Ammon's horn (tissue), 1 donor: ENCODE measurements around the gene PNPLA7.
"Not testable (repeated sequence)": the region's sequence is repeated elsewhere in the genome, so short reads cannot be mapped to it uniquely, and the experiment has no call there.

Experiments
- DNase-seq: peaks from one replicate; pipeline ENCODE4 v3.0.0-alpha.2; 2016; ENCODE audit warnings: low spot score

The PNPLA7 gene

DNA sequence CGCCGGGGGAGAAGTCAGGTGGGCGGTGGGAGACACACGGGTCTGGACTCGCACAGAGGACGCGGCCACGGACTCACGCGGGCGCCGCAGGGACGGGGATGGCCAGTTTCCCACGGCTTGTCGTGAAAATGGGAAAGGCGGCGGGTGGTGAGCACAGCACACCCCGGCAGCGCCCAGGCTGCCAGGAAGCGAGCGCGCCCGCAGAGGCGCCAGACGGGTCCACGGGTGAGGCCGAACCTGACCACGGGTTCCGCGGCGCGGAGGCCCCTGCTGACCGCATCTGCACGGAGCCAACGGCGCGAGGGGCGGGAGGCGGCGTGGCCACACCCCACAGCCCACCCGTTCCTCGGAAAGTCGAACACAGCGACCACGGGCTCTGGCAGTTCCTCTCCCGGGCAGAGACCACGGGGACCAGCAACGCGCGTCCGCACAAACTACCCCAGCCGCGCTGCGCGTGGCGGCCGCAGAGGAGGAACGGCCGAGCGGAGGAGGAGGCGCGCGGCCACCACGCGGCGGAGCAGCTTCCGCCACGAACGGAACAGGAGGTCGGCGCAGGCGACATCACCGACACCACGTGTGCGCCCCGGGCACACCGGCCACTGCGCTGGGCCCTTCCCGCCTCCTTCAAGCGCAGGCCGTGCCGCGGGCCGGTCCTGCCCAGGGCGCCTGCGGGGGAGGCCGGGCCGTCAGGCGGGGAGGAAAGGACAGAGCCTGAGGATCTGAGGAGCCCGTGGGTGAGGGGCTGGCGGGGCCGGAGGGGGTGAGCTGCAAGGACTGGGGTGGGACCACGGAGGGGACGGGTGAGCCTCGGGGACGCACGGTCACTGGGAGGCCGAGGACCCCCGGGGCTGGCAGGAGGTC, 132.8 kb downstream of the PNPLA7 start:
- DNase-seq = no peak

DNA sequence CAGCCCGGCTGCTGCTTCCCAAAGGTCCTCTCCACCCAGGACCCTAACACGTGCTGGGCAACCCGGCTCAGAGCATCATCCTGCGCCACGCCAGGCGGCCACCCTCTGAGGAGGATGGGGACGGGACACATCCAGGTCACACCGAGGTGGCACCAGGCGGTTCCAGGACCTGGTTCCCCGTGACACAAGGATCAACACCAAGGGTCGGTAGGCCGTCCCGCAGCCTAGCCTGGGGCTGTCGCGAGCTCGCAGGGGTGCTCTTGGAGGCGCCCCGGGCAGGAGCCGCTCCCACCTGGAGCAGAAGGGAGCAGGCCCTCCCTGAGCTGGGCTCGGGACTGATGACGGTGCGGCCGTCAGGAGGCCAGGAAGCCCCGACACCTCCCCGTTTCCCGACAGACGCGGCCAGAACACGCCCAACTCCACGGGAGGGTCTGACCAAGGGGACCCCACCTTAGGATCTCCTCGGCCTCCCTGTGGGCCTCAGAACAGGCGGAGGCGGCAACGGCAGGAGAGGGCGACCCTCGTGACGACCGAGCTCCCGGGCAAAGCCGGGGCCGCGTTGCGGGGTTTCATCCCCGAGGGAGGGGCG, 133.5 kb downstream of the PNPLA7 start:
- DNase-seq = no peak

DNA sequence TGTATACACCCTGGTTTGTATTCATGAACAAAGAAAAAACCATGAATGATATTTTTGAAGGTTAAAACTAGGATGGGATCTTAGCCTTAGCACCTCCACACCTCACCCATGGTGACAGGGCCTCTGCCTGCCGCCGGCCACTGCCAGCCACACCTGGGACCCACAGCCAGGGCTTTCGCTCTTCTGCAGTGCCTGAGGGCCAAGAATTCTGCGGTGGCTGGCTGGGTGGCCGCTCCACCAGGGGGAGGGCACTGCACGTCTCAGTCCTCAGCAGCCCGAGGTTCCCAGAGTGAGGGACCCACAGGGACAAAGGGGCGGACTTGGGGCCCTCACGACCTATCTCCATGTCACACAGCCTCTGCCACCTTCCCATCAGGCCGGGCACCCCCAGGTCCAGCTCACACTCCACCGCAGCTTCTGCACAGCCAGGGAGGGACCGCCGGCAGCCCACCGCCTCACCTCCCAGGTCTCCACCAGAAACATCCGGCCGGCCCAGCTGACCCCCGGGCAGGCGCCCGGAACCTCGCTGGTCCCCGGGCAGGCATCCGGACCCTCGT, 134.1 kb downstream of the PNPLA7 start:
- DNase-seq = no peak

DNA sequence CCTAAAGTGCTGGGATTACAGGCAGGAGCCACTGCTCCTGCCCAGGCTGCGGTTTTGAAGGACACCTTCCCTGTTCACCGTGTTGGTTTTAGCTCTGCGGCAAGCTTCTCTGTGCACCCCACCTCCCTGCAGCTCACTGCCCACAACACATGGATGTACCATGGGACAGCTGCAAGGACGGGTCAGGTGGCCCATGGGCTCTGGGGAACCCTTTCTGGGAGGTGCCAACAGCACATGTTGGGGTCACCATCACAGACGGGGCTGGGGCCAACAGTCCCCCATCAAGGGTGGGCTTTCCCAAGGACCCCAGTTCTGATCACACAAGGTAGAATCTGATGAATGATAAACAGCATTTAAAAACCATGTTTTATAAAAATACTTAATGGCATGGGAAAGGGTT, 134.8 kb downstream of the PNPLA7 start:
- DNase-seq = no peak

DNA sequence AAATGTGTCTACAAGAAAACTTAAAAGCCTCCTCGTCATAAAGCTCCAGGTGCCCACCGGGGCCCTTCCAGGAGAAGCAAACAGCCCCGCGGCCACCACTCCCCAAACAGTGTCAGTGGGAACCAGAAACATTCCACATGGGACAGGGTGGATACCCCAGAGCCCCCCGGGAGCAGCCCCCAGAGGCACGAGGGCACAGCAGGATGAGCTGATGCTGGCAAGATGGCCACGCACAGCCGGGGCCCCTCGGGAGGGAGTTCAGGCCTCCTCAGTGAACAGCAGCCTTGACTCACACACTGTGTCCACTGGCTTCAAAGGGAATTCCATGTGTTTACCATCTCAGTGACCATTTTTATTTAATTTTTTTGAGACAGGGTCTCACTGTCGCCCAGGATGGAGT, 137.8 kb downstream of the PNPLA7 start:
- no peak for DNase-seq

DNA sequence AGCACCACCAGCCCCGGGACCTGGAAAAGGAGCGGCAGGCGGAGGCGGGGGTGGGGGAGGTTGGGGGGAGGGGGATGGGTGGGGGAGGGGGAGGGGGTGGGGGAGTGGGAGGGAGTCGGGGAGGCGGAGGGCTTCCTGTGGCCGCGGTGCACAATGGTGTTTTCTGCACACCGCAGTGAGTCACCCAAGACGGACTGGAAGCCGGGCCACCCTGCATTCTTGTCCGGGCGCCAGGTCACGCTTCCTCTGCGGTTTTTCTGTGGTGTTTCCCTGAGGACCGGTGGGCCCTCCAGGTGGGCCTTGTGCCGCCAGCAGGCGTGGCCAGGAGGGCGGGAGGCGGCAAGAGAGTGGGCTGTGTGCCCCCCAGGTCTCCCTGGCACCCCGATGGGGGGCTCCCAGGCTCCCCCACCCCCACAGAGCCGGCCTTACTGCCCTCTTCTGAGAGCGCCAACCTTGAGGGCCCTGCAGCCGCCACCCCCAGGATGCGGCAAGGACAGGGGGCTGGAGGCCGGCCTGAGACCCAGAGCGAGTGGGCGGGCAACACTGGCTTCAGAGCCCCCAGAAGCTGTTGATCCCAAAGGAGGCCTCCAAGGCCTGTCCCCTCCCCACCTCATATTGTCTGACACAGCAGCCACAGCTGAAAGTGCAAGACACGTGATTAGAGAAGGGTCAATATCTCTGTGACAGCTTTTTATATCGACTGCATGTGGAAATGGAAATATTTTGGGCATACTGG, 138.4 kb downstream of the PNPLA7 start:
- DNase-seq = no peak

DNA sequence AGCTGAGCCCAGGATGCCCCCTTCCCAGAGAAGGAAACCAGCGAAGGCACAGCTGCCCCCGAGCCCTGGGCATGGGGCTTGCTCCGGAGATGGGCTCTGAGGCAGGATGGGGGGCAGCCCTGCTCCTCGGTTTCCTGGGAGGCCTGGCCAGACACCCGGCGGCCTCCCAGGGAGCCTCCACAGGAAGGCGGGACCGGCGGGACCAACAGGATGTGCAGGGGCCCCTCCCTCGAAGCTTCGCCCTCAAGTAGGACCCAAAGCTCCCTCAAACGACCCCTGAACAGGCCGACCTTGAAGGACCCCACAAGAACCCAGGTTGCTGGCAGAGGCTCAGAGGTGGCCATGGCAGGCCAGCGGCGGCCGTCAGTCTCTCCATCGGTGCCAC, 138.9 kb downstream of the PNPLA7 start:
- DNase-seq = no peak

DNA sequence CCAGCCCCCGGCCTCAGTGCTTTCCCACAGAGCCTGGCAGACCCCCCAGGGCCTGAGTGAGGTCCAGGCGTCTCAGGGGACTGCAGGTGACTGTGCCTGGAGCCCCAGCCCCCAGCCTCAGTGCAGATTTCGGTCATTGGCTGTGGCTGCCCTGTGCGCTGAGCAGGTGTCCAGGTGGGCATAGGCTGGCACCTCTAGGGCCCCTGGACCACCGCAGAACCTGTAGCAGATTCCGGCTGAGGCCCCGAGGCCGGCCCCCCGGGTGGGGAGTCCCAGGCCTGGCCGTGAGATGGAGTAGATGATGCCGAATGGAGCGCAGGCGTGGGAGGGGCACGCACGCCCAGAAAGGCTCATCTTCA, 139.3 kb downstream of the PNPLA7 start:
- DNase-seq = no peak

DNA sequence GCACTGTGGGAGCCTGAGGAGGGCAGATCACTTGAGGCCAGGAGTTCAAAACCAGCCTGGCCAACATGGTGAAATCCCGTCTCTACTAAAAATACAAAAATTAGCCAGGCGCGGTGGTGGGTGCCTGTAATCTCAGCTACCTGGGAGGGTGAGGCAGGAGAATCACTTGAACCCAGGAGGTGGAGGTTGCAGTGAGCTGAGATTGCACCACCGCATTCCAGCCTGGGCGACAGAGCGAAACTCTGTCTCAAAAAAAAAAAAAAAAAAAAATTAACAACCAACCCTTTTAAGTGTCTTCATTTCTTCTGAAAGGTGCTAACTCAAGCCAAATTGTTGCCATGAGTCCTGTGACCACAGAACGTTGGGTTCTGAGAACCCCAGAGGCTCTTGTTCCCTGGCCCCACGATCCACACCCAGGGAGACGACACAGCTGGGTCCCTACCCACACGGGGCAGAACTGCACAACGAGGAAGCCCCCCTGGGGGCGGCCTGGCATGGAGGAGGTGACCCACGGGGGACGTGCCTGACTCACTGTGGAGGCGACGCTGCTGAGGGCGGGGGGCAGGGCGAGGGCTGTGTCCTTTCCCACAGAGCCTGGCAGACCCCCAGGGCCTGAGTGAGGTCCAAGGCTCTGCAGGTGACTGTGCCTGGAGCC, 139.8 kb downstream of the PNPLA7 start:
- not testable (repeated sequence) for DNase-seq
